ENCODE measurements around the gene PTGFRN.
"Not testable (repeated sequence)": the region's sequence is repeated elsewhere in the genome, so short reads cannot be mapped to it uniquely, and the experiment has no call there.

PTGFRN gene

DNA sequence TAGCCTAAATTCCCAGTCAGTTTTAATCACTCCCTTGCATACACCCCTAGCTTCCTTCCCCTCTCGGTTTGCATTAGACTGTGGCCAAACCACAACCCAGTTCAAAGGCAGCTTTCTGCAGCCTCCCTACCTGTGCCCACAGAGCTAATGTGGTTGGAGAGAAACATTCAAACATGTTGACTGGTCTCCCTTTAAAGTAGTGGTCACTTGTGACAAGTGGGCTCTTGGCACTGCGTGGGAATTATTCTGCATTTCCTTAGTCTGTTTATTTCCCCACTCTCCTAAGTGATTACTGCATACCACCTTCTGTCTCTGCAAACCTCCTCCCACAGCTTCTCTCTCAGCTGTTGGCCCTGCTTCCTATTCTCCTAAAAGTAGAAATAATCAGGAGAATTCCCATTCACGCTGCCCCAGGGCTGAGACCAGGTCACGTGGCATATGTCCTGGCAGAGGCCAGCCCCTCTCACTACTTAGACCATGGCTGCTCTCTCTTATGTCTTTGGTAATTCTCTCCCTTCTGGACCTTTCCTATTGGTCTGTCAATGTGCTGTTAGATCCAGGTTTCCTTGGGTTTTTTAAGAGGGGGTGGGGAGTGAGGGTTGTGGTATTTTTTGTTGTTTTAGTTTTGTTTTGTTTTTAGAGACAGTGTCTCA is 53.4 kb downstream of the PTGFRN start:
- in situ Hi-C loops (cut with MboI; ENCODE audit: low sequenced_read_pairs): no loop called here

DNA sequence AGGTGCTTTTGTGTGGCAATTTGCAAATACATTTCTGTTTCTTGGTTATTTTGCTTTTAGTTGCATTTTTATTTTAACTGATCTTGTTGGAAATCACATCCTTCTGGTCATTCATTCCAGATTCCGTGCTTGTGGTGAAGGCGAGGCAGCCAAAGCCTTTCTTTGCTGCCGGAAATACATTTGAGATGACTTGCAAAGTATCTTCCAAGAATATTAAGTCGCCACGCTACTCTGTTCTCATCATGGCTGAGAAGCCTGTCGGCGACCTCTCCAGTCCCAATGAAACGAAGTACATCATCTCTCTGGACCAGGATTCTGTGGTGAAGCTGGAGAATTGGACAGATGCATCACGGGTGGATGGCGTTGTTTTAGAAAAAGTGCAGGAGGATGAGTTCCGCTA is 57.1 kb downstream of the PTGFRN start:
- in situ Hi-C loops (cut with MboI; ENCODE audit: low sequenced_read_pairs): no loop called here

DNA sequence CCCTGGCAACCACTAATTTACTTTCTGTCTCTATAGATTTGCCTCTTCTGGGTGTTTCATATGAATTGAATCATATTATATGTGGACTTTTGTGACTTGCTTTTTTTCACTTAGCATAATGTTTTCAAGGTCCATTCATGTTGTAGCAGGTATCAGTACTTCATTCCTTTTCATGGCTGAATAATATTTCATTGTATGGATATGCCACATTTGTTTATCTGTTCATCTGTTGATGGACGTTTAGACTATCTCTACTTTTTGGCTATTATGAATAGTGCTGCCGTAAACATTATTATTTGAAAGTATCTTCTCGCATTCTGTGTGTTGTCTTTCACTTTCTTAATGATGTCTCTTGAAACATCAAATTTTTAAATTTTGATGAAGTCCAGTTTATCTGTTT is 59.0 kb downstream of the PTGFRN start:
- in situ Hi-C loops (cut with MboI; ENCODE audit: low sequenced_read_pairs): no loop called here

DNA sequence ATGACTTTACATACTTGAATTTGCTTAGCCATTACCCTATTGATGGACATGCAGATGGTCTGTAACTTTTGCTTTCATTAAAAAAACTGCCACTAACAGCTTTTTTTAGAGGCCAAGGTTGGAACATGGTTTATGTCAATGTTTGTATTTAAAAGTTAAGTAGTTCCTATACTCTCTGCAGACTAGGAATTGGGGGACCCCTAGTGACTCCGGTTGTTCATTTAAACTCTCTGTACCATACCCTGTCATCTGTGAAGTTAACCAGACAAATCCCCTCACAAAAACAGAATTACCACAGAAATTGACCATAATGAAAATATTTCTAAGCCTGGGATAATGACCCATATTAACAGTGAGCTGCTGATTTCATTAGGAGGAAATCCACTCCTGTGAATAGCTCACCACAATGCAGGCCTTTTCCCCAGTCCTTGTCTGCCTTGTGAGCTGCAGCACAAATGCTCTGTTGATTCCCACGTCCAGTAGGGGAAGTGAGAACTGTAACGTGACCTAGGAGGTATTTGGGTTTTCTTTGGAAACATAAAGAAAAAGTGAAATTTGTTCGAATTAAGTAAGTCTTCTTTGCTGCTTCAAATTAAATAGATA is 61.6 kb downstream of the PTGFRN start:
- in situ Hi-C loops (cut with MboI; ENCODE audit: low sequenced_read_pairs): no loop called here

DNA sequence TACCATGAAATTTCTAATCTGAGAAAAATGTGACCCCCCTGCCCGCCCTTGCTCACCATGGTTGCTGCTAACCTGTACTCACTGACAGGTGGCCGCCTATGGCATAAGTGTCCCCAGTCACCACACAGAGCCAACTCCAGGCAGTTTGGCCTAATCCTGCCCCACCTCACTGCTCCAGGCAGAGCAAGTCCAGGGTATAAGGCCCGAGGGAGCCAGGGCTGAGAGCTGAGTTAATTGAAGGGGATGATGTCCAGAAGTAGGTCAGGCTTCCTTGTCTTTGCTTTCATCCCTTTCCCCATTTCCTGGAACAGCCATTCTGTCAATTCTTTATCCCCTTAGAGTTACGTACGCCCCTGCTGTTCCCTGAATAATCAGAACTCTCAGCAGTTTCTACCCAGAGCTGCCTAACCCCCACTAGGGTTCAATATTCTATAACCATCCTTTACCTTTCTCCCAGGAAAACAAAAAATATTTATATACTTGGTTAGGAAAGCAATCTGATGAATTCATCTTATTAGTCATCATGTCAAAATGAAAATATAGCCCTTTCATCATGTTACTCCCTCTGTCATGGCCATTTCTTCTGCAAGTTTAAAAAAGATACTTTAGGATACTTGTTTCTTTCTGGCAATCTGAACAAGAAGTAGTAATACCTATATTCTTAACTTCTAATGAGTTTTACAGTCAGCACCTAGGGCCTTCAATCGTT is 62.4 kb downstream of the PTGFRN start:
- in situ Hi-C loops (cut with MboI; ENCODE audit: low sequenced_read_pairs): no loop called here

DNA sequence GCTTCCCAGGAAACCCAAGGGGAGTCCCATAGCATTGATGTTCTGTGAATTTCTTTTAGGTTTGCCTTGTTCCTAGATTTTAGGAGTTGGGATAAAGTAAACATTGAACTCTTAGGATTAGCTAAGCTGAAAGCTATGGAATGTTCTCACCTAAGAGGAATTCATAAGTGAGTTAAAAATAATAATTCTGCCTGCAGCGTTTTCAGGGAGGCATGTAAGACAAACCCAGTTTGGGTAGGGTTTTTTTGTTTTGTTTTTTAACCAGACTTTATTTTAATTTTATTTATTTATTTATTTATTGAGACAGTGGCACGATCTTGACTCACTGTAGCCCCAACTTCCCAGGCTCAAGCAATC is 62.9 kb downstream of the PTGFRN start:
- in situ Hi-C loops (cut with MboI; ENCODE audit: low sequenced_read_pairs): no loop called here

DNA sequence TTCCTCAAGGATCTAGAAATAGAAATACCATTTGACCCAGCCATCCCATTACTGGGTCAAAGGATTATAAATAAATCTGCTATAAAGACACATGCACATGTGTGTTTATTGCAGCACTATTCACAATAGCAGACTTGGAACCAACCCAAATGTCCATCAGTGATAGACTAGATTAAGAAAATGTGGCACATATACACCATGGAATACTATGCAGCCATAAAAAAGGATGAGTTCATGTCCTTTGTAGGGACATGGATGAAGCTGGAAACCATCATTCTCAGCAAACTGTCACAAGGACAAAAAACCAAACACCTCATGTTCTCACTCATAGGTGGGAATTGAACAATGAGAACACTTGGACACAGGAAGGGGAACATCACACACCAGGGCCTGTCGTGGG is 70.6 kb downstream of the PTGFRN start:
- in situ Hi-C loops (cut with MboI; ENCODE audit: low sequenced_read_pairs): not testable (repeated sequence)

DNA sequence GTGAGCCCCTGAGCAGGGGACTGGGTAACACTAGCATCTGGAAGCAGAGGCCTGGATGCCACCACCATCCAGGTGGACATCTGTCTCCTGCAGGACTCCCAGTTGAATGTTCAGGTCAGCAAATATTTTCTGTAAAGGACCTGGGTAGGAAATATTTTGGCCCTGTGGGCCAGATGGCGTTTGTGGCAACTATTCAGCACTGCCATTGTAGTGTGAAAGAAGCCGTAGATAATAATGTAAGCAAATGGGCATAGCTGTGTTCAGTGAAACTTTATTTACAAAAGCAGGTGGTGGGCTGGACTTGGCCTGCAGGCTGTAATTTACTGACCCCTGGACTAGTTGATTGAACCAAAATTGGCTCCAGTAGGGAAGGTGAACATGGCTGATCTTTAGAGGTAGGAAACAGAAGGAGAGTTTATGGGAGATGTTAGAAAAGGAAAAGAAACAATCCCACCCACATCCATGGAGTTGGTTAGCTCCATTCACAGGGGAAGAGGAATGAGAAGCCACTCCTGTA is 71.9 kb downstream of the PTGFRN start:
- in situ Hi-C loops (cut with MboI; ENCODE audit: low sequenced_read_pairs): no loop called here

DNA sequence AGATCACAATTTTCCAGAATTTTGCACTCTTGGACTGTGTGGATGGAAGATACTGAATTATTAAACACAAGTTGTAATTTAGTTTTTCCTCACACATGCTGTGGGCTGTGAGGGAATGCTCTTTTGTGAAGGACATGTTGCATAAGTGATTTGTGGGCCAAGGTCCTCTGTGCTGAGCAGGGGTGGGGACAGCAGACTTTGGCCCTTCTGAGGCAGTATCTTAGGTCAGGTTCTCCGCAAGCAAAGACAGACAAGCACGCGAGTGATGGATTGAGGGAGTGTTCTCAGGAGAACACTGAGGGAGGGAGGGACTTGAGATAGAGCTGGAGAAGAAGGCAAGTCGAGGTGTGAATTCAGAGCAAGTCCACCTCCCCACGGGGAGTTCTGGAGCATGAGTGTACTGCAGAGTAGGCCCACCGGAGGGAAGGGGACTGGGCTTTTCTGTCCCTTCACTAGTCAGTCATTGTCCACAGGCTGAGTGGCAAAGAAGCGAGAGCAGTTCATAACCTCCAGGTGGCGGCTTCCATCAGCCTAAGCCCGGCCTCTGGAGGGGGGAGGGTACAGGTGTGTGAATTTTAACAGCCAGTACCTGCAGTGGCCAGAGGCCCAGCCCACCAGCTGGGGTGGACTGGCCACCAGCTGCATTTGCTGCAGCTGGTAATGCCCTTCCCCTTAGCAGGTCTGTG is 72.7 kb downstream of the PTGFRN start:
- in situ Hi-C loops (cut with MboI; ENCODE audit: low sequenced_read_pairs): no loop called here

DNA sequence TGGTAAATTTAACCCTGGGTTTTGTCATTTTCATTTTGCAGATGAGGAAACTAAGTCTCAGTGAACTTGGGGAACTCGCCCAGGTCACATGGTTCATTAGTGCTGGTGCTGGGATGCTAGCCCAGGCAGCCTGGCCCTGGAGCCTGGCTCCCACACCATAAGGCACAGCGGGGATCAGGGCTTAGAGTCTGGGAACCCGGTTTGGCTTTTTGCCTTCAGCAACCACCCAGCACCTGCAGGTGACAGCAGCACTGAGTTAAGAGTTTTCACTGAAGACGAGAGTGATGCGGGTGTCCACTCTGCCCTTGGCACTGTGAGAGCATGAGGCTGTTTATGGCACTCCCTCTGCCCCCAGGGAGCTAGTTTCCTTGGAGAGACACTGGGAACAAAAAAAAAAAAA is 73.4 kb downstream of the PTGFRN start:
- in situ Hi-C loops (cut with MboI; ENCODE audit: low sequenced_read_pairs): no loop called here

DNA sequence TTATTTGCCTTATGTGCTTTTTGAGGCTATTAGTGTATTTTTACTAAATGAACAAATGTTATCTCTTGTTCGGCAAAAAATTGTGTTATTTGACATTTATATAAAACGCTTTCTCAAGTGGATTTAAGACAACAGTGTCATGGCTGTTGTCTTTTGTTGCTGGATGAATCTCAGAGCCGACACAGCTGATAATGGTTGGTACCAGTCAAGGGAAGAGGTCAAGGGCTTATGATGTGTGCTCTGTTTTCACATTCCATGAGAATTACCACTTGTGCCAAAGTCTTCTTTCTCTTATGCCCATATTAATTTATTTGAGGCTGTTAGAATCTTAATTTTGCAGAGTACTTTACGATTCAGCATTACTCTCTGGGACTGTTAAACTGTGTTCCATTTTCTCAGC is 74.0 kb downstream of the PTGFRN start:
- in situ Hi-C loops (cut with MboI; ENCODE audit: low sequenced_read_pairs): no loop called here

DNA sequence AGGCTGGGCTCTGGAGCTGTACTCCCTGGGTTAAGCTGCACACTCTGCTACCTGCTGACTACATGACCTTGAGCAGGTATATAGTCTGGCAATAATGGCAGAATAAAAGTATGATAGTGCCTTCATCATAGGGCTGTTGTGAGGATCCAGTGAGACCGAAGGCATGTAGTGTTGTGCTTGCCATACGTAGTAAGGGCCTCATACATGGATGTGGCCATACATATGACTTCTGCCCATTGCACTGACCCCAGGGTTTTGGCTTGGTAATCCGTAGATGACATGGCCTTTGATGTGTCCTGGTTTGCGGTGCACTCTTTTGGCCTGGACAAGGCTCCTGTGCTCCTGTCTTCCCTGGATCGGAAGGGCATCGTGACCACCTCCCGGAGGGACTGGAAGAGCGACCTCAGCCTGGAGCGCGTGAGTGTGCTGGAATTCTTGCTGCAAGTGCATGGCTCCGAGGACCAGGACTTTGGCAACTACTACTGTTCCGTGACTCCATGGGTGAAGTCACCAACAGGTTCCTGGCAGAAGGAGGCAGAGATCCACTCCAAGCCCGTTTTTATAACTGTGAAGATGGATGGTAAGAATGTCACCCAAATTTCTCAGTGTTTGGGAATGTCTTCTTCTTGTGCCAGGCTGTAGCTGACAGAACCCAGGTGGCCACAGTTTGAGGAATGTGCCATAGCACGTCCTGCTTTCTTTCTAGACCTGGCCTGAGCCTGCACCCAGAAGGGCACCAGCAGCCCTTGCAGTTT is 74.9 kb downstream of the PTGFRN start:
- in situ Hi-C loops (cut with MboI; ENCODE audit: low sequenced_read_pairs): no loop called here

DNA sequence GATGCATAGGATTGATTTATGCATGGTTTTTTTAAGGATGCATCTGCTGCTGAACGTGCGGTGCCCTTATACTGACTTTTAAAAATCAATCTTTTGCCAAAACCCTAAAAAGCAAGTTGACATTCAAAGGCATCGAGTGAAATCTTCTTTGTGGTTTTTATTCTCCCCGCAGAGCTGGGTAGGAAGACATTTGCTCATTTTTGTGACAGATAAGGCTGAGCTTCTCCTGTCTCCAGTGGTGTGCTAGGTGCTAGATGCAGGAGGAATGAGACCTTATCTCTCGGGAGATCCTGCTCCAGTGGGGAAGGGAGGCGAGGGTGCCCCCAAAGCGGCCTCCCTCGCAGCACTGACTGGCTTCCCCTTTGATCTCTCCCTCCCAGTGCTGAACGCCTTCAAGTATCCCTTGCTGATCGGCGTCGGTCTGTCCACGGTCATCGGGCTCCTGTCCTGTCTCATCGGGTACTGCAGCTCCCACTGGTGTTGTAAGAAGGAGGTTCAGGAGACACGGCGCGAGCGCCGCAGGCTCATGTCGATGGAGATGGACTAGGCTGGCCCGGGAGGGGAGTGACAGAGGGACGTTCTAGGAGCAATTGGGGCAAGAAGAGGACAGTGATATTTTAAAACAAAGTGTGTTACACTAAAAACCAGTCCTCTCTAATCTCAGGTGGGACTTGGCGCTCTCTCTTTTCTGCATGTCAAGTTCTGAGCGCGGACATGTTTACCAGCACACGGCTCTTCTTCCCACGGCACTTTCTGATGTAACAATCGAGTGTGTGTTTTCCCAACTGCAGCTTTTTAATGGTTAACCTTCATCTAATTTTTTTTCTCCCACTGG is 76.9 kb downstream of the PTGFRN start:
- in situ Hi-C loops (cut with MboI; ENCODE audit: low sequenced_read_pairs): no loop called here

DNA sequence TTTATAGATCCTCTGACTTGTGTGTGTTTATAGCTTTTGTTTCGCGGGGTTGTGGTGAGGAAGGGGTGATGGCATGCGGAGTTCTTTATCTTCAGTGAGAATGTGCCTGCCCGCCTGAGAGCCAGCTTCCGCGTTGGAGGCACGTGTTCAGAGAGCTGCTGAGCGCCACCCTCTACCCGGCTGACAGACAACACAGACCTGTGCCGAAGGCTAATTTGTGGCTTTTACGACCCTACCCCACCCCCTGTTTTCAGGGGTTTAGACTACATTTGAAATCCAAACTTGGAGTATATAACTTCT is 77.5 kb downstream of the PTGFRN start:
- in situ Hi-C loops (cut with MboI; ENCODE audit: low sequenced_read_pairs): no loop called here

DNA sequence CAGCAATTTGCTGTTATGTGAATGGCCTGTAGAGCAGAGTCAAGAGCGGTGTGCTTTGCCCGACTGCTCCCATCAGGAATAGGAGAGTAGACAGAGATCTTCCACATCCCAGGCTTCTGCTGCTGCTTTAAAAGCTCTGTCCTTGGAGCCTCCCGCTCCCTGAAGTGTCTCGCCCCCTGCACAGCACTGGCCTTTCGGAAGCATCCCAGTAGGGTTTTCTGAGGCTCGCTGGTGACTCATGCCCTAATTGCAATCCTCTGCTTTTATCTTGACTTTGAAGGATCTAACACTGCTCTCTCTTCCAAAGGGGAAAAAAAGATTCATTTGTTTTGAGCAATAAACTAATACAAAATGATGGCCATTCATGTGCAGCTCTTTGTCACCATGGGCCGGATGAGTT is 78.5 kb downstream of the PTGFRN start:
- in situ Hi-C loops (cut with MboI; ENCODE audit: low sequenced_read_pairs): no loop called here

DNA sequence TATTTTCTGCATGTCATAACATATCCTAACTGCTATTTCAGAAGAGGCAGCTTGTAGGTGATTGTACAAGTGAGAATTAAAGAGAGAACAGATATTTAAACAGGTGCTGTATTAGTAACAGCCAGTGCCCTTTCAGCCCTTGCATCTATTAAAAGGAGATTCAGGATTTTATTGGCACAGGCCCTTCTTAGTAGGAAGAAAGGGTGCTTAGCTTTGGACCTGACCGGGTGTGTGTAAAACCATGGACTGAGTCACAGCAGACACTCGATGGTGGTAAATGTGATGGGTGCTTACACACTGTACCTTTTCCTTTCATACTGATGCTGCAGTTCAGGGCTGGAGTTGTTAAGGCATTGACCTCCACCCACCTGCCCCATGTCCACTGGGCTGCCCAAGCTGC is 79.2 kb downstream of the PTGFRN start:
- in situ Hi-C loops (cut with MboI; ENCODE audit: low sequenced_read_pairs): no loop called here

DNA sequence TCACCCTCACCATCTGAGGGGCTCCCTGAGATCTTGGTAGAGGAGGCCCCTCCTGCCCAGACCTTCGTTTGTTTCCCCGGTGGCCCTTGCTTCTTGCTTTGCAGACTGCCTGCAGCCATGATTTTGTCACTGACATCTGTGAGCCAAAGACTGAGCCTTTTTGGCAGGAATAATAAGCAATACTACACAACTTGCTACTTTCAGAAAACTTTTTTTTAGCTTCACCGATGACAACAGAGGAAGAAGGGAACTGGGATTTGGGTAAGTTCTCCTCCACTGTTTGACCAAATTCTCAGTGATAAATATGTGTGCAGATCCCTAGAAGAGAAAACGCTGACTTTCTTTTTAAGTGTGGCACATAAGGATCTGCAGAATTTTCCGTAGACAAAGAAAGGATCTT is 80.1 kb downstream of the PTGFRN start:
- in situ Hi-C loops (cut with MboI; ENCODE audit: low sequenced_read_pairs): no loop called here

DNA sequence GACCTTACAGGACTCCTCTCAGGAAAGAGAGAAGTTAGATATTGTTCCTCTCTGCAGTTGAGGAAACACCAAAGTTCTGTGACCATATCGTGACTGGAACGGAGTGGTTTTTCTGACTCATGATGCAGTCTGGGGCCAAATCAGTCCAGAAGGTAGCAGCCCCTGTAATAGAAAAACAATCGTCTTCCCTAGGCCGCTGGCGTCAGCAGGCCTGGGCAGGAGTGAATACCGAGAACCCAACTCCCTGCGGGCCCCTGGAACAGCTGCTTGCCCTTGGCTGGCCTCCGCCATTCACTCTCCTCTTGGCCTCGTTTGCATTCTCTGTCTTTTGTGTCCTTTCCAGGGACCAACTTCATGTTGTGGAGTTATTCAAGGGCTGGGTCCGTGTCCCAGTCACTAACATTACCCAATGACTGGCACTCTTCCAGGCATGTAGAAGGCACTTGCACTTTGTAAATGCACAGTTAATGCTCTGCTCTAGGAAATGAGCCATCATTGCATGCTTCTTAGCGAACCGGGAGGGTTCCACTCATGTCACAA is 81.0 kb downstream of the PTGFRN start:
- in situ Hi-C loops (cut with MboI; ENCODE audit: low sequenced_read_pairs): no loop called here

DNA sequence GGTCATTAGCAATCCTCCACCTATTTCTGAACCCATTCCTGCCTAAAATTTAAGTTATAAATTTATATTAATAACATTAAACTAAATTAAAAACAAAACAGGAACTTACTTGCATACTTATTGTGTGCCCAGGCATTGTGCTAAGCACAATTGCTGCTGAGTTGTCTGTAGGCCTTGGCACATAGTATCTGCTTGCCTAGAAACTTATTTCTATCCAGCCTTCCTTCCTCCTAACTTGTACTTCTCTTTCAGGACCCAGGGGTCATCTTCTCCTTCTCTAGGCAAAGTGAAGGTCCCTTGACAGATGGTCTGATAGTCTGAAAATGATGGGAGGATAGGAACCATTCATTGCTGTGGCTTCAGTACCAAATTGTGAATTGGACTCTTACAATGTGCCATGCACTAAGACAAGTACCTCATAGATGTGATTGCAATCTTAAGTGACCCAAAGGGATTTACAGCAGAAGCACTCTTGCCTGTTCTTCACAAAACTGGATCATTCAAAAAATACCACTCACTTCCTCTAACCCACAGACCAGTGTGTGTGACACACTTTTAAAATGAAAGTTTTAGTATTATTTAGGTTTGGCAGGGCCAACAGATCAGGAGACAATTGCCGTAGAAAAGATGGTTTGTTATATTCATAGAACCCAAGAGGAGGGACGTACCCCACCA is 81.6 kb downstream of the PTGFRN start:
- in situ Hi-C loops (cut with MboI; ENCODE audit: low sequenced_read_pairs): no loop called here

DNA sequence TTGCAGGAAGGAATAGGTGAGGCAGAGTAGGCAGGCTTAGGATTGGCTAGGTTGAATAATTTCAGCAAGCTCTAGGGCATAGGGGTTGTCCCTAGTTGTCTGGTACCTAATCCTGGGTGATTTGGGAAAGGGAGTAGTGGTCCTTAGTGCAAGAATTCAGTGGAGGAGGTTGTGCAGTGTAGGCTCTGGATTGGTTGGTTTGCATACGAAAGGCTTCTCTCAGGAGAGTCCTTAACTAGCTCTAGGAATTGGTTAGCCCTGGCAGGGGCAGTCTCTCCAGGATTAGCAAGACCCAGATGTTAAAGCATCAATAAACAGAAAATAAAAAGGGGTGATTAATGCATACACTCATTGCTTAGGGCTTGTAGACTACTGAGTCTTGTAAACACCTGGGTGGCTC is 82.2 kb downstream of the PTGFRN start:
- in situ Hi-C loops (cut with MboI; ENCODE audit: low sequenced_read_pairs): no loop called here
